ENCODE data around the gene CNPY1. TPM values are rescaled to one million over a fixed set of nuclear protein-coding genes. Genes with fewer than 3 reads are reported as not detected.

The CNPY1 gene
- total RNA-seq, 1 experiment from 2014 or later = not detected

GRCh38 chr7:155556763-155557162 is 10.4 kb upstream of the CNPY1 start:
- CTCF ChIA-PET = no interaction called here

GRCh38 chr7:155555116-155555695 is 8.8 kb upstream of the CNPY1 start:
- in situ Hi-C loops (cut with HindIII; ENCODE audit: low pct_unique_long_range_greater_than_20kb, low sequenced_read_pairs) (no loop called here), intact Hi-C loops (cut with micrococcal nuclease; ENCODE audit: unreplicated experiment) (no loop called here)
- Histone ChIP-seq H3K4me1 (ENCODE audit: control insufficient read depth, insufficient read depth, low read length) (no peaks in the 10 kb centered on the region), H3K9me3 (ENCODE audit: control insufficient read depth, insufficient read depth, low read depth, low read length) (no peaks in the 10 kb centered on the region), H3K27me3 (ENCODE audit: control insufficient read depth, insufficient read depth, low read length) (no peaks in the 10 kb centered on the region), H3K27ac (ENCODE audit: low read length) (no peak overlapping the region), H3K4me3 (ENCODE audit: low read depth in 2 of 2, low read length in 2 of 2) (no peak overlapping the region), H3K36me3 (ENCODE audit: control insufficient read depth, insufficient read depth, low read length) (no peaks in the 10 kb centered on the region)
- TF ChIP-seq, protein P1, sequence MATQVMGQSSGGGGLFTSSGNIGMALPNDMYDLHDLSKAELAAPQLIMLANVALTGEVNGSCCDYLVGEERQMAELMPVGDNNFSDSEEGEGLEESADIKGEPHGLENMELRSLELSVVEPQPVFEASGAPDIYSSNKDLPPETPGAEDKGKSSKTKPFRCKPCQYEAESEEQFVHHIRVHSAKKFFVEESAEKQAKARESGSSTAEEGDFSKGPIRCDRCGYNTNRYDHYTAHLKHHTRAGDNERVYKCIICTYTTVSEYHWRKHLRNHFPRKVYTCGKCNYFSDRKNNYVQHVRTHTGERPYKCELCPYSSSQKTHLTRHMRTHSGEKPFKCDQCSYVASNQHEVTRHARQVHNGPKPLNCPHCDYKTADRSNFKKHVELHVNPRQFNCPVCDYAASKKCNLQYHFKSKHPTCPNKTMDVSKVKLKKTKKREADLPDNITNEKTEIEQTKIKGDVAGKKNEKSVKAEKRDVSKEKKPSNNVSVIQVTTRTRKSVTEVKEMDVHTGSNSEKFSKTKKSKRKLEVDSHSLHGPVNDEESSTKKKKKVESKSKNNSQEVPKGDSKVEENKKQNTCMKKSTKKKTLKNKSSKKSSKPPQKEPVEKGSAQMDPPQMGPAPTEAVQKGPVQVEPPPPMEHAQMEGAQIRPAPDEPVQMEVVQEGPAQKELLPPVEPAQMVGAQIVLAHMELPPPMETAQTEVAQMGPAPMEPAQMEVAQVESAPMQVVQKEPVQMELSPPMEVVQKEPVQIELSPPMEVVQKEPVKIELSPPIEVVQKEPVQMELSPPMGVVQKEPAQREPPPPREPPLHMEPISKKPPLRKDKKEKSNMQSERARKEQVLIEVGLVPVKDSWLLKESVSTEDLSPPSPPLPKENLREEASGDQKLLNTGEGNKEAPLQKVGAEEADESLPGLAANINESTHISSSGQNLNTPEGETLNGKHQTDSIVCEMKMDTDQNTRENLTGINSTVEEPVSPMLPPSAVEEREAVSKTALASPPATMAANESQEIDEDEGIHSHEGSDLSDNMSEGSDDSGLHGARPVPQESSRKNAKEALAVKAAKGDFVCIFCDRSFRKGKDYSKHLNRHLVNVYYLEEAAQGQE (IDR thresholded peaks at IDR 0.05; ENCODE audit: insufficient read depth in 1 of 2, low read depth in 2 of 2, low read length in 1 of 2) = no peak
- TF ChIP-seq, protein P2, sequence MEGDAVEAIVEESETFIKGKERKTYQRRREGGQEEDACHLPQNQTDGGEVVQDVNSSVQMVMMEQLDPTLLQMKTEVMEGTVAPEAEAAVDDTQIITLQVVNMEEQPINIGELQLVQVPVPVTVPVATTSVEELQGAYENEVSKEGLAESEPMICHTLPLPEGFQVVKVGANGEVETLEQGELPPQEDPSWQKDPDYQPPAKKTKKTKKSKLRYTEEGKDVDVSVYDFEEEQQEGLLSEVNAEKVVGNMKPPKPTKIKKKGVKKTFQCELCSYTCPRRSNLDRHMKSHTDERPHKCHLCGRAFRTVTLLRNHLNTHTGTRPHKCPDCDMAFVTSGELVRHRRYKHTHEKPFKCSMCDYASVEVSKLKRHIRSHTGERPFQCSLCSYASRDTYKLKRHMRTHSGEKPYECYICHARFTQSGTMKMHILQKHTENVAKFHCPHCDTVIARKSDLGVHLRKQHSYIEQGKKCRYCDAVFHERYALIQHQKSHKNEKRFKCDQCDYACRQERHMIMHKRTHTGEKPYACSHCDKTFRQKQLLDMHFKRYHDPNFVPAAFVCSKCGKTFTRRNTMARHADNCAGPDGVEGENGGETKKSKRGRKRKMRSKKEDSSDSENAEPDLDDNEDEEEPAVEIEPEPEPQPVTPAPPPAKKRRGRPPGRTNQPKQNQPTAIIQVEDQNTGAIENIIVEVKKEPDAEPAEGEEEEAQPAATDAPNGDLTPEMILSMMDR (IDR thresholded peaks at IDR 0.05) = no peak
- no peak for TF ChIP-seq POLR2AphosphoS5 (IDR thresholded peaks at IDR 0.05; ENCODE audit: low read depth, low read length)
- no peak for TF ChIP-seq SIN3A (IDR thresholded peaks at IDR 0.05; ENCODE audit: borderline replicate concordance, insufficient read depth, low read depth, low read length)
- no peak for TF ChIP-seq TCF7L2 (IDR thresholded peaks at IDR 0.05; ENCODE audit: low read depth, low read length)
- no TSS peak for BruUV-seq (replicated peaks)
- DNase-seq (ENCODE audit: low read depth, low spot score) (no peak), ATAC-seq (no peak)
- POLR2A ChIA-PET = no interaction called here
- CTCF ChIA-PET = interaction anchor here (0.6 kb wide), 1 partner anchor 114 kb away, joined by 4 read pairs; no protein-coding TSS in a partner anchor

More at GRCh38 chr7:155556763-155557162, 10.4 kb upstream of the CNPY1 start:
- POLR2A ChIA-PET = no interaction called here
- Histone ChIP-seq H3K9me3 (ENCODE audit: control insufficient read depth, insufficient read depth, low read depth, low read length) (no peaks in the 10 kb centered on the region), H3K4me1 (ENCODE audit: control insufficient read depth, insufficient read depth, low read length) (no peaks in the 10 kb centered on the region), H3K36me3 (ENCODE audit: control insufficient read depth, insufficient read depth, low read length) (no peaks in the 10 kb centered on the region), H3K4me3 (ENCODE audit: low read depth in 2 of 2, low read length in 2 of 2) (no peak overlapping the region), H3K27me3 (ENCODE audit: control insufficient read depth, insufficient read depth, low read length) (no peaks in the 10 kb centered on the region), H3K27ac (ENCODE audit: low read length) (no peak overlapping the region)
- DNase-seq (ENCODE audit: low read depth, low spot score) (no peak), ATAC-seq (no peak)
- intact Hi-C loops (cut with micrococcal nuclease; ENCODE audit: unreplicated experiment) (no loop called here), in situ Hi-C loops (cut with HindIII; ENCODE audit: low pct_unique_long_range_greater_than_20kb, low sequenced_read_pairs) (no loop called here)
- TF ChIP-seq POLR2AphosphoS5 (IDR thresholded peaks at IDR 0.05; ENCODE audit: low read depth, low read length) (no peak), TCF7L2 (IDR thresholded peaks at IDR 0.05; ENCODE audit: low read depth, low read length) (no peak), SIN3A (IDR thresholded peaks at IDR 0.05; ENCODE audit: borderline replicate concordance, insufficient read depth, low read depth, low read length) (no peak)
- TF ChIP-seq, protein P1 (IDR thresholded peaks at IDR 0.05; ENCODE audit: insufficient read depth in 1 of 2, low read depth in 2 of 2, low read length in 1 of 2) = no peak
- TF ChIP-seq, protein P2 (IDR thresholded peaks at IDR 0.05) = no peak
- BruUV-seq (replicated peaks) = no TSS peak

Measured in Panc1 (cell line).